KOPT-K1 (cell line): ENCODE results near the gene PRPH.

Source experiments
- H3K27ac ChIP-seq: fragments of 200-600 bp; sonication (generic); 2 replicates; pipeline ENCODE4 v1.5.1; 2016; ENCODE audit warnings: antibody characterized with exemption, mild to moderate bottlenecking, low read depth, low read length; ENCODE audit not compliant: poor library complexity, severe bottlenecking
- H3K36me3 ChIP-seq: fragments of 200-600 bp; sonication (generic); 2 replicates; pipeline ENCODE4 v1.5.1; 2017; ENCODE audit warnings: antibody characterized with exemption, mild to moderate bottlenecking, low read length, moderate library complexity; ENCODE audit not compliant: insufficient read depth
- H3K9me3 ChIP-seq: fragments of 200-600 bp; sonication (generic); 2 replicates; pipeline ENCODE4 v1.5.1; 2017; ENCODE audit warnings: antibody characterized with exemption, low read length, mild to moderate bottlenecking; ENCODE audit not compliant: insufficient read depth, poor library complexity, severe bottlenecking

Gene PRPH

DNA sequence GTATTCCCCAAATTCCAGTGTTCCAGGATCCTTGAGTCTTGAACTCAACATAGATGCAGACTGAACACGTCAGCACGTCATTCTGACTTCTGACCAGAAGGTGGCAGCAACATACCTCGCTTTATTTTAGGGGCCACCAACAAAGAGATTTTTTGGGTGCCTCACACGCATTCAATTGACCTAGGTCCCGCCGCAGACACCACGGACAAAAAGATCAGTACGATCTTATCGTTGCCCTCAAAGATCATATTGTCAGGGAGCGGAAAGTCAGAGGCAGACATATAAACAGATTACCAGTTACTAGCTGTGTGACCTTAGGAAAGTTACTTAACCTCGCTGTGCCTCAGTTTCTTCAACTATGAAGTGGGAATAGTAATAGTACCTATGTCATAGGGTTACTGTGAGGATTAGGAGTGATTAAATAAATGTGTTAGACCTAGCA is 6.5 kb upstream of the PRPH start:
- H3K9me3 ChIP-seq, result no peaks in the 10 kb centered on the region
- H3K27ac ChIP-seq, result no peak overlapping the region
- no peaks in the 10 kb centered on the region for H3K36me3 ChIP-seq

DNA sequence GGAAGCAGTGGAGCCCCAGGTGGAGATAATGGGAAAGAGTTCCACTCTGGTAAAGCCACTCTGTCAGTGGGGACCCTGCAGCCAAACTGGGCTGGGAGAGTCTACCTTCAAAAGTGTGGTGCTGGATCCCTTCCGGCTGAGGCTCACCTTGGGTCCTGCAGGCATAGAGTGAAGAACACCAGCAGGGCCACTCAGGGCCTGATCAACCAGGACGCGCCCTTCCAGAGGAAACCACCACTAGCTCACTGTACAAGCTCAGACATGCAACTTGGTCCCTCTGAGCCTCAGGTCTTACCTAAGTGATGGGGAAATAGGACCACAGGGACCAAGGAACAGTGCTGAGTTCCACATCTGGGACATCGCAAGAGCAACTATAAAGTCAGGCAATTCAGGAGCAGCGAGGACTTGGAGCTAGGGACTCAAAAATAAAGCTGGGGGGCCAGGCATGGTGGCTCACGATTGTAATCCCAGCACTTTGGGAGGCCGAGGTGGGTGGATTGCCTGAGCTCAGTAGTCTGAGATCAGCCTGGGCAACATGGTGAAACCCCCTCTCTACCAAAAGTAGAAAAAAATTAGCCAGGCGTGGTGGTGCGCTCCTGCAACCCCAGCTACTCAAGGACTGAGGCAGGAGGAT is 5.9 kb upstream of the PRPH start:
- Histone ChIP-seq H3K36me3 (no peaks in the 10 kb centered on the region), H3K27ac (no peak overlapping the region), H3K9me3 (no peaks in the 10 kb centered on the region)

DNA sequence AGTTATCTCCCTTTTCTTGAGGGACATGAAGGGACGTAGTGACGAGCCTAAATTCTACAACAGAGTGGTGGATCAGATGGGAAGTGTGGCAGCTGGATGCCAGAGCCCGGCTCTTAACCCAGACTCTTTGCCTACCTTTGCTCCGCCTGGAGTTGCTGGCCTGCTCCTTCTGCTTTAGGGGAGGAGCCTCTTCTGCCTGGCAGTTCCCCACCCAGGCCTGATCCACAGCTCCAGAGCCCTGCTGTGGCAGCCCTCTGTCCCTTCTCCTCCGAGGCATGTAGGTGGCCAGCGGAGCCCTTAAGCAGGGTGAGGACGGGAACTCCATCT is 2.3 kb upstream of the PRPH start:
- H3K27ac ChIP-seq, result no peak overlapping the region
- H3K36me3 ChIP-seq, result no peaks in the 10 kb centered on the region
- no peaks in the 10 kb centered on the region for H3K9me3 ChIP-seq

DNA sequence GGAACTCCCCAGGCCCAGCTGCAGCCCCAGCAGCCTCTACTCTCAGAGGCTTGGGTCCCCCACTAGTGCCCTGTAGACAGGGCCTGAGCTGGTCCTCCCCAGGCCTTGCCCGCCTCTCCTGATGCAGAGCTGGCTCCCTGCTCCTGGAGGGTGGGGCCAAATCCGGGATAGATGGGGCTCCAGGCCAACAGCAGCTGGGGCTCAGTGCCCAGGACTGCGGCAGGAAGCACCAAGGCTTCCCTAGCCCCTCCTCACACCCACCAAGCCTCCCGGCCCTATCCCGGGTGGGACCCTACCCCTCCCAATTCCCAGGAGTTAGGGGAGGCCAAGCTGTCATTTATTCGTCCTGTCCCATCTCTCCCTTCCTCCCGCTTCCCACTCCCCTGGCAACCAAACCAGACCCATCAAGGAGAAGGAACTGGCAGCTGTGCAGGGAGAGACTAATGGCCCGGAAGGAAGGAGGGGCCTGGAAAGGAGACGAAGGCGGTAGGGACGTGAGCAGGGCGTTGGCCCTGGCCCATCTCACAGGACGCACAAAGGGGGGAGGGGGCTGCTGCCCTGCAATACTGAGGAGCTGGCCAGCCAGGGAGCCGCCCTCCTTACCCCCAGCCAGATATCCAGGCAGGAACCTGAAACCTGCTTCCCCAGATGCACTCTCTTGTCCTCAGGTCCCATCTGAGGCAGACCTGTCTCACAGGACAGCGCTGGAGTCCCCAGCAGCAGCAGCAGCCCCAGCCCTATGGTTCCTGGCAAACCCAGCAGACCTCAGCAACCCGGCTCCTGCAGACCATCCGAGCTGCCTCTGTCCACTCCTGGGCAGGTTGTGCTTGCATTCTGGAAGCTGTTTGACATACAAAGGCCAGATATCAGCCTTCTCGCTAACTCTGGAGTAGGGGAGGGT is 1.6 kb upstream of the PRPH start:
- Histone ChIP-seq H3K9me3 (no peaks in the 10 kb centered on the region), H3K27ac (no peak overlapping the region), H3K36me3 (no peaks in the 10 kb centered on the region)

DNA sequence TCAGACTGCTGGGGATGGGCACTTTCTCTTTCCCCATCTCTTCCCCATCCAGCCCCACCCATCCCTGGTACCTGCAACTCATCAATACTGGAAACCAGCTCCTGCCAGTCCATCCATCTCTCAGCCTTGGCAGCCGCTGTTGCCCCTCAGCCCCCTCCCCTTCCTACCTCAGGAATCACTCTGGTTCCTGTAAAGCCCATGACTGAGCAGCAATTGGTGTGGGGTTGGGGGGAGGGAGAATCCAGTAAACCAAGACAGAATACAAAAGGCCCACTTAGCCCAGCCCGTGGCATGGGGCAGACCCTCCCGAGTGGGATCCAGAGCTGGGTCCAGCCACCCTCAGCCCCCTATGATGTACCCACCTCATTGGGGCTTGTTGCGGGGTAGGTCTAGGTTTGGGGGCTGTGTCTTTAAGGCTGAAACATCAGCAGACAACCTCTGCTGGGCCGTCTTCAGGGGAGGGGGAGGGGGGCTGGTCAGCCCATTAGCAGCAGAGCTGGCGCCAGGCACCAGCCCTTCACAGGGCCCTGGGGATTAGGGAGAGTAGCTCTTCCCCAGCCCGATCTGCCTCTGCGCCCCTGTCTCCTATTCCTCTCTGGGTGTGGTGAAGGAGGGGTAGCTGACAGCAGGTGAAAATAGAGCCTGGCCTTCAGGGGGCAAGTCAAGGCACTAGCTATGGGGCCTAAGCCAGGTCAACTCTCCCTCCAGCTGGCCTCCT is 702 bp upstream of the PRPH start:
- H3K36me3 ChIP-seq, result no peaks in the 10 kb centered on the region
- no peaks in the 10 kb centered on the region for H3K9me3 ChIP-seq
- H3K27ac ChIP-seq, result no peak overlapping the region

DNA sequence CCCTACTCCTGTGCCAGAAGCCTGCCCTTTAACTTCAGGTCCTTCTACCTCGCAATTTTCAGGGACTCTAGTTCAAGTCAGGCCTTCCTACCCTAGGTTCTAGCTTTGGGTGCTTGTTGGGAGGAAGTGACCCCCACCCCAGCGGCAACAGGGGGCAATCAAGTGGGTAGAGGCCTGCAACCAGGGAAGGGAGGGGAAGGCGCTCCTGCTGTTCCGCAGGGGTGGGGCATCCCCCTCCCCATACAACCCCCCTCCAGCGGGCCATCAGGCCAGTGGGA is 204 bp upstream of the PRPH start:
- no peaks in the 10 kb centered on the region for H3K9me3 ChIP-seq
- H3K36me3 ChIP-seq, result no peaks in the 10 kb centered on the region
- no peak overlapping the region for H3K27ac ChIP-seq

DNA sequence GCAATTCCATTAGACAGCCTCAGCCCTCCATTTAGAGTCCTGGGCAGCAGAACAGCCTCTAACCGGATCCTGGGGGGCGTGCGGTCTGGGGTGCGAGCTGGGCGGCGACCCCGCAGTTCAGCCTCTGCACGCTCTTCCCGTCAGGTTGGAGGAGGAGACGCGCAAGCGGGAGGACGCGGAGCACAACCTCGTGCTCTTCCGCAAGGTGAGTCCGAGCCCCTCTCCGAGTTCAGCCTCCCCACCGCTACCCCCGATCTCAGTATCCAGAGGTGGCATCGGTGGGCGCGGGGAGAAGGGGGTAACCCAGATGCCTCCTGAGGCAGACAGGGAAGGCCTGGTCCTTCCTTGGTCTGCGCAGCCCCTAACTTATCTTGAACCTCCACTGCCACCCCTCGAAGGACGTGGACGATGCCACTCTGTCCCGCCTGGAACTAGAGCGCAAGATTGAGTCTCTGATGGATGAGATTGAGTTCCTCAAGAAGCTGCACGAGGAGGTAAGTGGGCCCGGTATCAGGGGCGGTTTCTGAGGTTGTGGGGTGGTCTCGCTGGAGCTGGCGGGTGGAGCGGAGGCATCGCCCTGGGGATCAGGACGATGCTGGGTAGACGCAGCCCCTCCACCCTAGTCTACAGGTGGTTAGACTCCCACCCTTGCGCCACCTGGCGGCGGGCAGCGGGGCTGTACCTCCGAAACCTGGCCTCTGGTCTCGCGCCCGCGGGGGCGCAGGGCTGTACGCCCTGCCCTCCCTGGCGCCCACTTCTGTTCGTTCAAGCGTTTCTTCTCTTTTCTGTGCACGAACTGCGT is 1.3 kb downstream of the PRPH start:
- no peaks in the 10 kb centered on the region for H3K36me3 ChIP-seq

DNA sequence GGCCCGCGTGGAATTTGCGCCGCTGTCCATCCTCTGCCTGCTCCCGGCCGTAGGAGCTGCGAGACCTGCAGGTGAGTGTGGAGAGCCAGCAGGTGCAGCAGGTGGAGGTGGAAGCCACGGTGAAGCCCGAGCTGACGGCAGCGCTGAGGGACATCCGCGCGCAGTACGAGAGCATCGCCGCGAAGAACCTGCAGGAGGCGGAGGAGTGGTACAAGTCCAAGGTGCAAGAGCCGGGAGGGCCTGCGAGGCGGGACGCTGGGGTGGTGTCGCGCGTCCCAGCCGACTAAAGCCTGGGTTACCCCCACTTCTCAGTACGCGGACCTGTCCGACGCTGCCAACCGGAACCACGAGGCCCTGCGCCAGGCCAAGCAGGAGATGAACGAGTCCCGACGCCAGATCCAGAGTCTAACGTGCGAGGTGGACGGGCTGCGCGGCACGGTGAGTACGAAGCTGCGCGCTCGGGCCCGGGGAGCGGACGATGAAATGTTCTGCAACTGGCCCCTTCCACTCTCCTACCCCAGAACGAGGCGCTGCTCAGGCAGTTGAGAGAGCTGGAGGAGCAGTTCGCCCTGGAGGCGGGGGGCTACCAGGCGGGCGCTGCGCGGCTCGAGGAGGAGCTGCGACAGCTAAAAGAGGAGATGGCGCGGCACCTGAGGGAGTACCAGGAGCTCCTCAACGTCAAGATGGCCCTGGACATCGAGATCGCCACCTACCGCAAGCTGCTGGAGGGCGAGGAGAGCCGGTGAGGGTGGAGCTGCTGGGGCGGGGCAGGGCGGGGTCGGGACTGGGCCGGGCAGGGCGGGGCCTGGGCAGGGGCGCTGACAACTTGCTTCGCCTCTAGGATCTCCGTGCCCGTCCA is 2.1 kb downstream of the PRPH start:
- H3K36me3 ChIP-seq, result no peaks in the 10 kb centered on the region
- H3K9me3 ChIP-seq, result no peaks in the 10 kb centered on the region
- H3K27ac ChIP-seq, result no peak overlapping the region

More for the DNA sequence above, 1.3 kb downstream of the PRPH start:
- Histone ChIP-seq H3K27ac (no peak overlapping the region), H3K9me3 (no peaks in the 10 kb centered on the region)

DNA sequence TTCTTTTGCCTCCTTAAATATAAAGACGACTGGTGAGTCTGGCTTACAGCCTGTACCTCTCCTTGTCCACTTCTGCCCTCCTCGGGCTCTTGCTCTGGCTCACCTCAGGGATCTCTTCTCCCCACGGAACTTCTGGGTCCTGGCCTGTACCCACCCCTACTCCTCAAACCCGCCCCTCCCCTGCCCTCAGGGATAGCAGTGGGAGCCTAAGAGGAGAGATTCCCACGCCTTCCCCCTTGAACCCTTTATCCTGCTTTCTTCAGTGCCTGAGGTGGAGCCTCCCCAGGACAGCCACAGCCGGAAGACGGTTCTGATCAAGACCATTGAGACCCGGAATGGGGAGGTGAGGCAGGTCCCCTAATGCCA is 2.7 kb downstream of the PRPH start:
- Histone ChIP-seq H3K27ac (no peak overlapping the region), H3K9me3 (no peaks in the 10 kb centered on the region), H3K36me3 (no peaks in the 10 kb centered on the region)

DNA sequence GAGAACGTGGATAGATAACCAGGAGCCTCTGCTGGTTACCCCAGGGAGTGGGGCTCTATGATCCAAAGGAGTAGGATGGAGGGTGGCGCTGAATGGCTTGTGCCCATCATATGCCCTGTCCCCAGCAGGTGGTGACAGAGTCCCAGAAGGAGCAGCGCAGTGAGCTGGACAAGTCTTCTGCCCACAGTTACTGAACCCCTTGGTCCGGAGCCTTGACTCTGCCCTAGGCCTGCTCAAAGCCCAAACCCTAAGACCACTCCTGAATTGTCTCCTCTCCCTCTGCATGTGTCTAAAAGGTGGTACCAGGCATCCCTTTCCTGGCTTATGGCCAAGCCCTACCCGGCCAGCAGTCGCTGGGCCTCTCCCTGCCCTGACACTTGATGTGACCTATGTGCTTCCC is 3.2 kb downstream of the PRPH start:
- no peaks in the 10 kb centered on the region for H3K36me3 ChIP-seq
- no peaks in the 10 kb centered on the region for H3K9me3 ChIP-seq
- no peak overlapping the region for H3K27ac ChIP-seq

DNA sequence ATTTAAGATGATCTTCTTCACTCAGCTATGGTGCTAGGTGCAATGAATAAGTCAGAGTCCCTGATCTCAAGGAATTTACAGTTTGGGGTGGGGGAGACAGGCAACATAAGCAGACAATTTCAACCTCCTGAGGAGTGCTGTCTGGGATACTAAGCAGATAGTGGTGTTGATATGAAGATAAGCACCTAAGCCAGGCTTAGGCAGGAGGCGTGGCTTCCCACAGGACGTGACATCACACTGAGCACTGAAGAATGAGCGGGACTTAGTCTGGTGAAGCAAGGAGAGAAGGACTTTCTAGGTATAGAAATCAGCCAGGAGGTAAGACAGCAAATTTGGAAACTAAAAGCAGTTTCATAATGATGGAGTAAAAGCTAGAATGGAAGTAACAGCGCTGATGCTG is 6.8 kb downstream of the PRPH start:
- H3K27ac ChIP-seq, result no peak overlapping the region
- no peaks in the 10 kb centered on the region for H3K9me3 ChIP-seq
- H3K36me3 ChIP-seq, result no peaks in the 10 kb centered on the region

DNA sequence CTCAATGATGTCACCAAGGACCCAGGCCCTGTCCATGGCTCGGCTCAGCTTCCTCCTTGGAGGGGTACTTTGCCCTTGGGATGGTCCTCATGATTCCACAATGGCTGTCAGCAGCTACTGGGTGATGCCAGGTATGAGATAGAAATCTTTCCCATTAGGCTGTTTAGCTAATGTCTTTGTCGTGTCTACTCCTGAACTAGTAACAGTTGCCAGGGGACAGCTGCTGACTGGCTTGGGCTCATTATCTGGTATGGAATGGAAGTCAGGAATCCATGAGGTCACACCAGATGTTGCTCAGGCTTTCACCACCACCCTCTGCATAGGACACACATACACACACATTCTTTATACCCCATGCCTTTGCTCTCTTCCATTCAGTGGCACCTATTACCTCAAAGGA is 9.2 kb downstream of the PRPH start:
- no peak overlapping the region for H3K27ac ChIP-seq
- no peaks in the 10 kb centered on the region for H3K36me3 ChIP-seq
- H3K9me3 ChIP-seq, result no peaks in the 10 kb centered on the region

DNA sequence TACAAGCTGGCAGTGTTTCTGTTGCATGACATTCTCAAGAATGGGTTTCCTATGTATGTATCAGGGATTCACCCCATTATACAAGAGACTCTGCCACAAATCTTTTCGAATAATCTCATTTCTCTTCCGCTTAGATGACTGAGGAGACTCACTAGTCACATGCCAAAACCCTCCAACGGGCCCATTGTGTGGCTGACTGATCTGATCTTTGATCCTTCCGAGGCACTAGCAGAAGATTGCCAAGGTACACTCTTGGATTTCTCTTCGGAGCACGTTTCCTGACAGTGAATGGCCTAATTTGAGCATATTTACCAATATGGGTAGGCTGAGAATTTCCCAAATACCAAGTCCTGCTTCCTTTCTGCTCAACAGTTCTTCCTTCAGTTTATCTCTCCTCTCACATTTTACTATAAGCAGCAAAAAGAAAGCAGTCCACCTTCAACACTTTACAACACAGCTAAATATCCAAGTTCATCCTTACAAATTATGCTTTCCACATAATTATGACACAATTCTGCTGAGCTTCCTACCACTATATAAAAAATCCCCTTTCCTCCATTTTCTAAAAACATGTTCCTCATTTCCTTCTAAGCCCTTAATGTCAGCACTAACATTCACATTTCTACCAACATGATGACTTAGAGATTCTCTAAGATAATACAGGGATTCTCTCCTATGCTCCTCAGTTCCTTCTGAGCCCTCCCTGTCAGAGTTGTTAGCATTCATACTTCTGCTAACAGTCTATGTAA is 11.0 kb downstream of the PRPH start:
- Histone ChIP-seq H3K27ac (no peak overlapping the region), H3K36me3 (no peaks in the 10 kb centered on the region), H3K9me3 (no peaks in the 10 kb centered on the region)

DNA sequence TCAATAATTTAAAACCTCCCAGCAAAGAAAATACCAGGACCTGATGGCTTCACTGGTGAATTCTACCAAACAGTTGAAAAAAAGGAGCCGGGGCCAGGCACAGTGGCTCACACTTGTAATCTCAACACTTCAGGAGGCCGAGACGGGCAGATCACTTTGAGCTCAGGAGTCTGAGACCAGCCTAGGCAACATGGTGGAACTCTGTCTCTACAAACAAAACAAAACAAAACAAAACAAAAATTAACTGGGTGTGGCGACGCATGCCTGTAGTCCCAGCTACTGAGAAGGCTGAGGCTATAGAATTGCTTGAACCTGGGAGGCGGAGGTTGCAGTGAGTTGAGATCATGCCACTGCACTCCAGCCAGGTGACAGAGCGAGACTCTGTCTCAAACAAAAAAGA is 14.4 kb downstream of the PRPH start:
- no peaks in the 10 kb centered on the region for H3K9me3 ChIP-seq
- H3K27ac ChIP-seq, result no peak overlapping the region
- H3K36me3 ChIP-seq, result no peaks in the 10 kb centered on the region
